ENCODE results near the gene KCNQ1.

Gene KCNQ1

DNA sequence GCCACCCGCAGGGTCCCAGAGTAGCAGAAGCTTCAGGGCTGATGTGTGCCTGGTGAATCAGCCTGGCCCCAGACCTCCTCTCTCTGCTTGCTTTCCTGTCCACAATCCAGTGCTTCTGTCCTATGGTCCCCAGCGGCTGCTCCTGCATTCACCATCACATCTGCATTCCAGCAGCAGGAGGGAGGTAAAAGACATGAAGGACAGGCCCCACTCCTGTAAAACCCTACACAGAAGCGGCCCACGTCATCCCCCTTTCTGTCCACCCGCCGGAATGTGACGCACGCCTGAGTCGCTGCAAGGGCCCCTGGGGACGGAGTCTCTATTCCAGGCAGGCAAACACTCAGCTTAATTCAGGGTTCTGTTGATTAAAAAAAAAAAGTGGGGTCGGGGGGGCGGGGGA, 382.4 kb downstream of the KCNQ1 start:
- no peak for FAIRE-seq
- DNase-seq (ENCODE audit: insufficient read length, low spot score) = peak; percentile 43

GRCh38 chr11:2827792-2828191, 383.0 kb downstream of the KCNQ1 start:
- no peak for DNase-seq (ENCODE audit: insufficient read length, low spot score)

DNA sequence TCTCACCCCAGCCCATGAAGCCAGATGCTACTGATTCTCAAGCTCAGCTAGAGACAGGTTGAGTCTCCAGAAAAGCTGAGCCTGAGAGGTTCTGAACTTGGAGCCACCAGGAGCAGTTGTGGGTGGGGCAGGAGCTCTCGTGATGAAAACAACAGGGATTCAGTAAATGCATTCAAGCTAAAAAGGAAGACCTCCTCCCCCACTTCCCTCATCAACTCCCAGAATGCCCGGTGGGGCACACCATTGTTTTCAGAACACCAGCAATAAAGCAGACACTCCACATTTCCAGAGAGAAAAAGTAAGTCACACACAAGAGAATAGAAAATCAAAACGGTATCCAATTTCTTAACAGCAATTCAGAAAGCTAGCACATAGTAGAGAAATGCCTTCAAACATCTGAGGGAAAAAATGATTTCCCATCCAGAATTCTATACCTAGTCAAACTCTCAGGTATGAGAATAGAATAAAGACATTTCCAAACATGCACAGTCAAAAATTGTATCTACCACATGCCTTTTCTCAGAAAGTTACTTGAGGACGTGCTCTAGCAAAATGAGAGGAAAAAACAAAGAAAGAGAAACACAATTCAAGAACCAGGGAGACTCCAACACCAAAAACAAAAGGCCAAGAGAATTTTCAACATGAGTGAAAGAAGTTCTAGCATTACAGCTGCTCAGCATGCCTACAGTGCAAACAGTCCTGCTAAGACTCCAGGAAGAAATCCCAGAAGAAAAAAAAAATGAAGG, 383.9 kb downstream of the KCNQ1 start:
- DNase-seq (ENCODE audit: insufficient read length, low spot score) (no peak), FAIRE-seq (no peak)

More at GRCh38 chr11:2827792-2828191, 383.0 kb downstream of the KCNQ1 start:
- FAIRE-seq = peak; percentile 42

GRCh38 chr11:2830030-2830812, 385.4 kb downstream of the KCNQ1 start:
- DNase-seq (ENCODE audit: insufficient read length, low spot score) = no peak
- FAIRE-seq = no peak

DNA sequence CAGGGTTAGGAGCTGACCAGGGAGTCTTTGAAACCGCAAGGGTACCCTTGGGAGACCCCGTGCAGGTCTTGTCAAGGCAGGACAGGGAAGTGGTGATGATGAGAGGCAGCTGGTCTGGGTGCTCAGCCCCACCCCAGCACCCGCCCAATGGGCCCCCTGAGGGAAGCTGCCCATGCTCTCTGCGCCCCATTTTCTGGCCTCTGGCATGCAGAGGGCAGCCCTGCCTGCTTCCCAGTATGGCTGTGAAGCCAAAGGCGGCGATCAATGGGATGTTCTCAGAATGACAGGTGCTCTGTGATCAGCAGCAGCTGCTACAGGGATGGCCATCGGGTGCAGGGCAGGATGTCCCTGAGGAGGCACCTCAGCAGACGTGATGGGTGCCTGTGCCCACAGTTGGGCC, 386.1 kb downstream of the KCNQ1 start:
- DNase-seq (ENCODE audit: insufficient read length, low spot score) = no peak
- FAIRE-seq = no peak

DNA sequence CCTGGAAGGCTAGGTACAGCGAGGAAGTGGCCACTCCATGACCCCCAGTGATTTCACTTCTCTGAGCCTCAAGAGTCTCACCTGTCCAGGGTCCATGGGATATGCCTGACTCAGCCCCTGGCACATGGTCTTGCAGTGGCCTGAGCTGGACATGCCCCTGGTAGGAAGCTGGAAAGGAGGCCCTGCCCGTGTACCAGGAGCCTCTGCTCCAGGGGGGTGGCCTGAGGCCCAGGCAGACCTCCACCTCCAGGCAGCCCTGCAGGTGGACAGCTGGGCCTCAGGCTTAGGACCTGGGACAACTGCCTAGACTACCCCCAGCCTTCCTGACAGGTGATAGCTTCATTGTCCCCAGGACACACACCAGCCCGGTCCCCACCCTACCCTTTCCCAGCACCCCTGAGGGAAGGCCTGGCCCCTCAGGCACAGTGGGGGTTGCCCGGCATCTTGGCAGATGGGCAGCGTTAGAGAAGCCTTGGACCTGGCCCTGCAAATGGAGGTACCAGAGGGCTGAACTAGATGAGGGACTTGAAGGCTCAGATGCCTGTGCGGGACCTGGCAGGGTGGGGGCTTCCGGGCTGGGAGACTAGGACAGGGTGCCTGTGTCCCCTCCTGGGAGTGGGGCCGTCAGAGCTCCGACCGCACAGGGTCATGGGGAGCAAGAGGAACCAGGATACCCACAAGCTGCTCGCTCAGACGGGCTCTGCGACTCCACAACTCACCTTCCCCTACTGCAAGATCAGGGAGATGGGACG, 387.1 kb downstream of the KCNQ1 start:
- FAIRE-seq (no peak), DNase-seq (ENCODE audit: insufficient read length, low spot score) (no peak)

GRCh38 chr11:2832533-2833020, 387.8 kb downstream of the KCNQ1 start:
- FAIRE-seq (no peak), DNase-seq (ENCODE audit: insufficient read length, low spot score) (no peak)

DNA sequence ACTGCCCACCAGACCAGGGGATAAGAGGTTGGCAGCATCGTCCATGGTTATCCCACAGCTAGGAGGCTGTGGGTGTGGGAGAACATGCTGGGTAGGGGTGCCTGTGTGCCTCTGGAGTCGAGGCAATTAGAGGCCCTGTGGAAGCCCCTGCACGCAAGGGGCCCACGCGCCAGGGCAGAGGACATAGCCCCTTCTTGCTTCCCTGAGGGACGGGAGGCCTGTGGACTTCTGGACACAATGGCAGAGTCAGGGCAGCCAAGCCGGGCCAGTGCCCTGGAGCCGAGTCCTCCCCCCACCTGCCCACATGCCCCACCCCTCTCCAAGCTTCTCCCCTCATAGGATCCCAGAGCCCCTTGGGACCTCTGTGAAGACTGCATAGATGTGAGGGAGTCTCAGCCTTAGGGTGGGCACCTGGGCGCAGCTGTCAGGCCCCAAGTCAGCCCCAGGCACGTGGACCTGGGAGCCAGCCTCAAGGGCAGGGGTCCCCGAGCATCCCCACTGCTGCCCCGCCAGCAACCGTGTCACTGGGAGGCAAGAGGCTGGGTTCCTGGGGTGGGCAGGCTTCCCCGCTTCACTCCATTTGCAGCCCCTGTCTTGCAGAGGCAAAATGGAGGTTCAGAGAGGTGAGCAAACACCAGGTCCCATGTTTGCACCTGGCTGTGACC, 388.4 kb downstream of the KCNQ1 start:
- FAIRE-seq (no peak), DNase-seq (ENCODE audit: insufficient read length, low spot score) (no peak)

DNA sequence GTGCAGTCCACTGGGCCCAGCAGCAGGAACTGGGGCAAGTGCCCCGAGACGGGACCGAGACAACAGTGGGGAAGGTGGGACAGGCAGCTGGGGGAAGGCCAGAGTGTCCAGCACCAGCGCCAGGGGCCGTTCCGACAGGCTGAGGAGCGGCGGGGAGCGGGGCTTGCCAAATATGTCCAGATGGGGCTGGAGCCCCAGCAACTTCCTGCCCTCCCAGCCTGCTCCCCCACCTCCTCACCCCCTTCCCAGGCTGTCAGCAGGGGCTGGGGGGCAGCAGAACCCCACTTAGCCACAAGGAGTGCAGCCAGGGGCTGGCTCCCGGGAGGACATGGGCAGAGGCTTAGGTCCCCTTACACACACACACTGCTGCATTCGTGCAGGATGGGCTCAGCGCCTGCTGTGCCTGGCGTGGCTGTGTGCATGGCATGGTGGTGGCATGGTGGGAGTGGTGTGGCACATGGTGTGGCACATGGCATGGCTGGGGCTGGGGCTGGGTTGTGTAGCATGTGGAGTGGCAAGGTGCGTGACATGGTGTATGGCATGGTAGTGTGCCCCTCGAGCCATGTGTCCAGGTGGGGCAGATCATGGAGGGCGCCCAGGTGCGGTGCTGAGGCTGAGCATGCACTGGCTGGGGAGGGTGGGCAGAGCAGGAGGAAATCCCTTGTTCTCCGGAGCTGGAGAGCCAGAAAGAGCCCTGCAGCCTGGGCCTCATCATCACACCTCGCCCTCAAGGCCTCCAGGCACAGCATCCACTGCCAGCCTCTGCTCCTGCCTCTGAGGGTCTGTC, 389.1 kb downstream of the KCNQ1 start:
- DNase-seq (ENCODE audit: insufficient read length, low spot score) (no peak), FAIRE-seq (peak; percentile 46)

DNA sequence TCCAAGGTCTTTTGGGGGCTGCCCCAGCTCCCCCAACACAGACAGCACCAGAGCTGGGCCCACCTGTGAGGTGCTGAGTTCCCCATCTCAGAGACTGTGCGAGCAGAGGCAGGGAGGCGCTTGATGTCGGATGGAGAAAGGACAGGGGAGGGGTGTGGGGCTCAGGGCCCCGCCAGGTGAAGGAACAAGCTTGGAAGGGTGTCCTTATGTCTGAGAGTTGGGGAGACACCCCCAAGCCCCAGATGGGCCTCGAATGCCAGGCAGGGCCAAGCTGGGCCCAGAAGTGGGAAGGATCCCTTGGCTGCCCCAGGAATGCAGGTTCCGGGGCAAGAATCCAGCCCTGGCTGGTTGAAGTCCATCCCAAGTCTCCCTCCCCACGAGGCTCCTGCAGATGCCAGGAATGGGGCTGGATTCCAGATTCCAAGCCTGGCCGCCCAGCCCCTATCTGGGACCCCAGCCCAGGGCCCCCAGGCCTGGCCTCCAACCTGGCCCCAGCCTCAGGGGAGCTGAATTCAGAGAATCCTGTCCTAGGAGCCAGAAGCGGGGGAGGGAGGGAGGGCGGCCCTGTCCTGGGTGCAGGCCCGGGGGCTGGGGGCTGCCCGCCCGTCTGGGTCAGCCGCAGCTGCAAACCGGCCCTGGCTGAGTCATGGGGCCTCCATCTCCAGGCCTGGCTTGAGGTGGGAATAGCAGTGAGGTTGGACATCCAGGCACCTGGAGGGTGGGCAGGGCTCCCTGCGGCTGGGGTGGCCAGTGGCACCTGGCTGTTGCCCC, 389.9 kb downstream of the KCNQ1 start:
- FAIRE-seq = no peak
- DNase-seq (ENCODE audit: insufficient read length, low spot score) = no peak

- DNase-seq (ENCODE audit: insufficient read length, low spot score) = no peak
- no peak for FAIRE-seq
These were observed 390.5 kb downstream of the KCNQ1 start for GRCh38 chr11:2835296-2835695.

GRCh38 chr11:2835751-2836150, 390.9 kb downstream of the KCNQ1 start:
- no peak for FAIRE-seq
- DNase-seq (ENCODE audit: insufficient read length, low spot score) = no peak

DNA sequence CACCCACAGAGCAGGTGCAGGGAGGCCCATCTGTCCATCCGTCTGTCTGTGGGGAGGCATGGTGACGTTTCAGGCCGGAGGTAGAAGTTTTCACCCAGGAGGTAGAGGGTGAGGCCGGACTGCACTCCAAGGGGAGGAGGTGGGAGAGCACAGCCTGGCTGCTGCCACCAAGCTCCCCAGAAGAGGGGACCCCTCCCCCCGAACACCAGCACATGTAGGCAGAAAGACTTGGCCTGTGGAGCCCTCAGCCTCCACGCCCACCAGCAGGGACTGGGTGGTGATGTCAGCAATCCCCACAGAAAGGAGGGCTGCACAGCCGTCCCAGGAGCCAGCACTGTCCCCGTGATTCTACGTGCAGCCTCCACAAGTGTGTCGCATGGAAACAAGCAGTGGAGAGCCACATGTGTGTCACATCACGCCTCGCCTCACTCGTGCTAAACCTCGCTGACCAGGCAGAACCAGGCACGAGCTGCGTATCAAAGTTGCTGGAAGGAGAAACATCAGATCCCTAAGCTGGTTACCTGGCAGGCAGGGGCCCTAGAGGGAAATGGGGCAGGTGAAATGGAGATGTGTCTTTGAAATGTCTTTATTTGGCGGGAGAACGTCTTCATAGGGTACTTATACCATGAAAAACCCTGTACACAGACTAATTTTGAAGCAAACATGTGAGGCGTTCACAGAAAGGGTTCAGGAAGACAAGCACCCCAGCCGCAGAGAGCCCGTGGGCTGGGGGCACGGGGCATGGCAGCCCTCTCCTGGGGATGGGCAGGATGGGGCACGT, 391.7 kb downstream of the KCNQ1 start:
- DNase-seq (ENCODE audit: insufficient read length, low spot score) (no peak), FAIRE-seq (no peak)

DNA sequence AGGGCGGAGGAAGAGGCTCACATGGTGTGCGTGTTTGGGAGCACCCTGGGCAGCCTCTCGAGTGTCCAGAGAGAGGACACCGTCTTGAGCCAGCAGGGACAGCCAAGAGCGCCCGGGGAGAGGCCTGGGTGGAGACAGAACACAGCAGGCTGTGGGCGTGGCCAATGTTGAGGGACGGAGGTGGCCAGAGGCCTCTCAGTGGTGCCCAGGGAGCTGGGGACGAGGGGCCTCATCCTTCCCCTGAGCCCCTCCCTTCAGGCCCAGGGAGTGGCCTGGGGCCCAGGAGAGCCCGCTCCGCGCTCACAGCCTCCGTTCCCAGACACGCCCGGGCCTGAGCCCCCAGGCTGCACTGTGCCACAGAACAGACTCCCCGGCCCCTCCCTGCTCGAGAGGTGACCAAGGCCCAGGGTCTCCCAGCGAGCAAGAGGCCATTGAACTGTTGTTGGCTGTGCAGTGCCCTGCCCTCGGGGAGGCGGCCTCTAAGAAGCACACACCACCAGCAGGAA, 392.3 kb downstream of the KCNQ1 start:
- DNase-seq (ENCODE audit: insufficient read length, low spot score) (peak; percentile 76), FAIRE-seq (no peak)

DNA sequence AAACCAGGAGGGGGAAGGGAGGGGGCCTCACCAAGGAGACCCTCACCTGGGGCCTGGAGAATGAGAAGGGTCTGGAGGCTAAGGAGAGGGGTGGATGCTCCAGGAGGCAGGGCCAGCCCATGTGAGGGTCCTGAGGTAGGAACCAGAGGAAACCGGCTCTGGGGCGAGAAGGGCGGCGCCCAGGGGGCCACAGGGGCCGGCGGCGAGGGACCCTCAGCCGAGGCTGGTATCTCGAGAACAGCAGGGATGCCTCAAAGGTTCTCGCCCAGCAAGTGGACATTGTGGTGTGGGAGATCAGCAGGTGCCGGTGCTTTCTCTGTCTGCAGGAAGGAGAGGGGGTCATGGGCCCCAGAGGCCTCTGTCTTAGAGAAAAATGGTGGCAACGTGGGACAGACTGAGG, 392.8 kb downstream of the KCNQ1 start:
- FAIRE-seq = no peak

GRCh38 chr11:2838091-2838490, 393.3 kb downstream of the KCNQ1 start:
- FAIRE-seq (peak; percentile 4), DNase-seq (ENCODE audit: insufficient read length, low spot score) (no peak)

More for the DNA sequence above, 392.8 kb downstream of the KCNQ1 start:
- DNase-seq (ENCODE audit: insufficient read length, low spot score) = no peak

DNA sequence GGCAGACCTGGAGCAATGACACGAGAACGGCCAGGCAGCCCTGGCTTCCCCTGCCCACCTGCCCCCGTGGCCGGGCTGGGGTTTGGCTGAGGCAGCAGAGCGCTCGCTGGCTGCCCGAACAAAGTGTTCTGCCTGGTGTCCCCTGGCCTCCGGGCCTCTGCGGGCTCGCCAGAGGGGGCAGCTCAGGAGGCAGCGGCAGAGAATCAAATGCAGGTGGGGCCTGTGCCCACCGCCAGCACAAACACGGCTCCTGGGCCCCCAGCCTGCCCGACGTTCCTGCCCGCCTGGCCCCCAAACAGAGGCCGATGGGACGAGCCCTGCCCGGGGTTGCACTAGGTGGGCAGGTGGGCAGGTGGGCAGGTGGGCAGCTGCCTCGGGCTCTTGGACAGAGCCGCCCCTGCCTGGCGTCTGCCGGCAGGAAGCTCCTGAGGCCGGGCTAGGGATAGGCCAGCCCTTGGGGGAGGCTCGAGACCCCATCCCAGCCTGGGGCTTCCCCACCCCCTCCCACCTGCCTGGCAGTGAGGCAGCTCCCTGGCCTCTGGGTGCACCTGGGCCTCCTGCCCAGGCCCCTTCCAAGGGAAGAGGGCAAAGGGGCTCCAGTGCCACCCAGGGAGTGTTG, 394.0 kb downstream of the KCNQ1 start:
- FAIRE-seq (no peak), DNase-seq (ENCODE audit: insufficient read length, low spot score) (no peak)

All from HTR-8/SVneo (cell line).